ENCODE results near the gene UHMK1. TPM values are rescaled to one million over a fixed set of nuclear protein-coding genes. Genes with fewer than 3 reads are reported as not detected.

The UHMK1 gene
- total and polyA plus RNA-seq, 10 donors: 14.8 to 77.6 (median 59.1) TPM

GRCh38 chr1:162498496-162498810 lies 835 bp downstream of the UHMK1 start:
- peaks cover 0 to 38% (median 33%) of the 10 kb centered on the region in 6 donors for H3K36me3 ChIP-seq
- H3K4me1 ChIP-seq: peaks cover 16 to 58% (median 42%) of the 10 kb centered on the region in 6 donors
- H3K27ac ChIP-seq: peak overlapping the region; percentile 96 to 98 (median 97)
- H3K9me3 ChIP-seq: no peaks in the 10 kb centered on the region
- no peak for DNase-seq
- no peak for TF ChIP-seq POLR2A (IDR thresholded peaks at IDR 0.05)
- TF ChIP-seq CTCF (IDR thresholded peaks at IDR 0.05 in 8 of 11, conservative IDR thresholded peaks at IDR 0.05 in 3 of 11): no peak
- no peak for TF ChIP-seq POLR2AphosphoS5 (IDR thresholded peaks at IDR 0.05)
- H3K27me3 ChIP-seq (replicated peaks in 1 of 7): no peaks in the 10 kb centered on the region
- 1 to 2% (median 1%) methylated on average over 7 of the region's 7 CpGs for WGBS, 5 donors
- intact Hi-C loops (cut with DNase I; ENCODE audit: low total_unique reads): no loop called here
- peak overlapping the region; percentile 83 to 99 (median 94) for H3K4me3 ChIP-seq

DNA sequence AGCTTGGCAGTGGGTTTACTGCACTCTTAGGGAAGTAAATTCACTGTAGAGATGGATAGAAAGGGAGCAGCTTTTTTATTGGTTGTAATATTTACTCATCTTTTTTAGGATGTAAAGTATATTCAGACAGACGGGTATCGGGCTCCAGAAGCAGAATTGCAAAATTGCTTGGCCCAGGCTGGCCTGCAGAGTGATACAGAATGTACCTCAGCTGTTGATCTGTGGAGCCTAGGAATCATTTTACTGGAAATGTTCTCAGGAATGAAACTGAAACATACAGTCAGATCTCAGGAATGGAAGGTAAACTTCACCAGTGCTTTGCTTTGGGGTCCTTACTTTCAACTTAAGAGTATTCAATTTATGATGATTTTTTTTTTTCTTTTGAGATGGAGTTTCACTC lies 3.2 kb downstream of the UHMK1 start:
- WGBS, 5 donors: 86 to 95% (median 90%) methylated on average over 2 of the region's 2 CpGs

DNA sequence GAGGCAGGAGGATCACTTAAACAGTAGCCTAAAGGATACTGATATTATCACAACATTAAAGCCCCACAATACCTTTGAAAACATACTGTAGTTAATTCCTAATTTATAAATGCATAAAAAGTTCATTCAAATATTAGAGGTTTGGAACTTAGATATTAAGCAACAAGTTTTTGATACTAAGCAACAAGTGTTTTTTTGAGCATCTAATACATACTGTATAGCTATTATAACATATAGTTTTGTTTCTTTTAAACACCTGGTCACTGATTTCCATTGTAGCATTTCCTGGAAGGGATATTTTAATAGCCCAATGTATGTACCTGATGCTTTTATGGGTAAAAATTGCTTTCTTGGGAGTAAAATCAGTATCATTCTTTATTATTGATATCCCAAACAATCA lies 4.5 kb downstream of the UHMK1 start:
- Histone ChIP-seq H3K9me3 (no peaks in the 10 kb centered on the region), H3K27ac (no peak overlapping the region), H3K27me3 (replicated peaks in 1 of 7) (no peaks in the 10 kb centered on the region), H3K4me1 (peaks cover 16 to 55% (median 39%) of the 10 kb centered on the region in 6 donors), H3K36me3 (peaks cover 3 to 74% (median 65%) of the 10 kb centered on the region in 6 donors), H3K4me3 (no peak overlapping the region)
- intact Hi-C loops (cut with DNase I; ENCODE audit: low total_unique reads): no loop called here
- DNase-seq: no peak
- no peak for TF ChIP-seq POLR2AphosphoS5 (IDR thresholded peaks at IDR 0.05)
- no peak for TF ChIP-seq POLR2A (IDR thresholded peaks at IDR 0.05)
- TF ChIP-seq CTCF (IDR thresholded peaks at IDR 0.05 in 8 of 11, conservative IDR thresholded peaks at IDR 0.05 in 3 of 11): no peak

More for the DNA sequence above, 3.2 kb downstream of the UHMK1 start:
- Histone ChIP-seq H3K27me3 (replicated peaks in 1 of 7) (no peaks in the 10 kb centered on the region), H3K36me3 (peaks cover 3 to 61% (median 54%) of the 10 kb centered on the region in 6 donors), H3K4me1 (peaks cover 16 to 58% (median 42%) of the 10 kb centered on the region in 6 donors), H3K4me3 (no peak overlapping the region), H3K9me3 (no peaks in the 10 kb centered on the region), H3K27ac (no peak overlapping the region)
- intact Hi-C loops (cut with DNase I; ENCODE audit: low total_unique reads): no loop called here
- DNase-seq: no peak
- TF ChIP-seq POLR2A (IDR thresholded peaks at IDR 0.05) (no peak), CTCF (IDR thresholded peaks at IDR 0.05 in 8 of 11, conservative IDR thresholded peaks at IDR 0.05 in 3 of 11) (no peak), POLR2AphosphoS5 (IDR thresholded peaks at IDR 0.05) (no peak)

DNA sequence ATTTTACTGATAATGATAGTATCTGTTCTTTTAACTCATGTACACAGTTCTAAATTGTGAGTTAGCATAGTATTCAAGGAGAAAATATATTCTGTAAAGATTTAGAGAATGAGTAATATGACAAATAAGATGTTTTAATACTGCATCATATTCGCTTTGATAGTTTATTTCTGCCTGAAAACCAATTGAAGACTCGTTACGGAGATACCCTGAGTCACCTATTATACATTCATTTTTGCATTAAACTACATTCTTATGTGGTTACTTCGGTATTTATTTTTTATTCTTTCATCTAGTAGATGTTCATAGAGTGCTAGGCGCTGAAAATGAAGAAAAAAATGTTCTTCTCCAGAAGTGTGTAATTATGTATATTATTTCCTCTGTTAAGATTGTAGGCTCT lies 5.3 kb downstream of the UHMK1 start:
- no peak overlapping the region for H3K4me3 ChIP-seq
- no peak for DNase-seq
- no peak overlapping the region for H3K27ac ChIP-seq
- peaks cover 3 to 83% (median 74%) of the 10 kb centered on the region in 6 donors for H3K36me3 ChIP-seq
- intact Hi-C loops (cut with DNase I; ENCODE audit: low total_unique reads): no loop called here
- no peak for TF ChIP-seq POLR2AphosphoS5 (IDR thresholded peaks at IDR 0.05)
- 95 to 98% (median 96%) methylated on average over 5 of the region's 5 CpGs for WGBS, 5 donors
- H3K27me3 ChIP-seq (replicated peaks in 1 of 7): no peaks in the 10 kb centered on the region
- H3K4me1 ChIP-seq: peaks cover 16 to 50% (median 35%) of the 10 kb centered on the region in 6 donors
- no peaks in the 10 kb centered on the region for H3K9me3 ChIP-seq

DNA sequence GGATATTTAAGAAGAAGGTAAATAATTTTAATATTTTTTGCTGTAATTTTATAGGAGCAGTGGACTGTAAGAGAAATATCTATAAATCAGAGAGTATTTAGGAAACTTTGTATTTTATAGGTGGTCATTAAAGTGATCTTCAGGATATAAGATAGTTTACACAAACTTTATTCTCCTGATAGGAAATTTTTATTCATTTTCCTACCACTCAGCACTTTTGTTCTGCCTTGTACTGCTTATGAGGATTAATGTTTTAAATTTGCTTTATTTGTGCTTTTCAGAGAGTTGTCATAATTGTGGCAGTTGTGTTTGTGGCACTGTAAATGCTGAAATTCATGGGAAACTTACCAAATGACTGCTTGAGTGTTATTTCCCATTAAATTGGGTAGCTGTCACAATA lies 29.7 kb downstream of the UHMK1 start:
- Histone ChIP-seq H3K4me1 (peaks cover 0 to 15% (median 2%) of the 10 kb centered on the region in 6 donors), H3K36me3 (peaks cover 0 to 72% (median 38%) of the 10 kb centered on the region in 6 donors), H3K4me3 (no peak overlapping the region), H3K27ac (no peak overlapping the region), H3K9me3 (no peaks in the 10 kb centered on the region), H3K27me3 (replicated peaks in 1 of 7) (no peaks in the 10 kb centered on the region)
- intact Hi-C loops (cut with DNase I; ENCODE audit: low total_unique reads): no loop called here
- no peak for DNase-seq
- TF ChIP-seq POLR2AphosphoS5 (IDR thresholded peaks at IDR 0.05) (no peak), CTCF (IDR thresholded peaks at IDR 0.05 in 8 of 11, conservative IDR thresholded peaks at IDR 0.05 in 3 of 11) (no peak), POLR2A (IDR thresholded peaks at IDR 0.05) (no peak)

Data from spleen (tissue), 11 donors.